IMR-90 (cell line): ENCODE data around the gene PPP1R10. TPM values are rescaled to one million over a fixed set of nuclear protein-coding genes. Genes with fewer than 3 reads are reported as not detected.

Source experiments
- ATAC-seq: fragments of 200-7000 bp; cut with Tn5 transposase; 2 replicates; pipeline ENCODE4 v1.9.1; 2020; ENCODE audit warnings: low read depth, mild to moderate bottlenecking, moderate library complexity
- BruUV-seq: library from RNA; stranded (reverse); fragments of 400-500 nt; replicated peaks from 2 replicates; lab custom pipeline; 2021; lab: Mats Ljungman, UMichigan
- CTCF ChIA-PET: fragments of 300-600 bp; formaldehyde crosslinking; extraction: SDS; loops from one replicate; lab custom pipeline; 2021; ENCODE audit warnings: antibody characterized with exemption; lab: Yijun Ruan, JAX
- POLR2A ChIA-PET: fragments of 300-600 bp; sonication (Branson Sonifier 250); formaldehyde crosslinking; loops from one replicate; lab custom pipeline; 2022; ENCODE audit warnings: antibody characterized with exemption; ENCODE audit not compliant: unreplicated experiment; lab: Charles Lee
- DNase-seq: peaks from one replicate; pipeline ENCODE4 v3.0.0; 2013
- H2AFZ ChIP-seq: replicated peaks from 2 replicates; pipeline ENCODE3; 2013; ENCODE audit warnings: low read length, mild to moderate bottlenecking; ENCODE audit not compliant: poor library complexity
- H2AK5ac ChIP-seq: 2 replicates; pipeline ENCODE4 v1.6.1; 2013; ENCODE audit warnings: low read depth, low read length, inconsistent platforms
- H2AK9ac ChIP-seq: replicated peaks from 2 replicates; pipeline ENCODE3; 2013; ENCODE audit warnings: mild to moderate bottlenecking, low read depth, low read length, moderate library complexity; ENCODE audit not compliant: poor library complexity
- H2BK120ac ChIP-seq: 2 replicates; pipeline ENCODE4 v1.6.1; 2013; ENCODE audit warnings: low read depth, low read length, inconsistent platforms
- H2BK15ac ChIP-seq: 3 replicates; pipeline ENCODE4 v1.6.1; 2013; ENCODE audit warnings: low read depth, low read length, inconsistent platforms
- H2BK20ac ChIP-seq: 2 replicates; pipeline ENCODE4 v1.6.1; 2013; ENCODE audit warnings: low read depth, mild to moderate bottlenecking, inconsistent platforms, low read length, moderate library complexity
- H2BK5ac ChIP-seq: 2 replicates; pipeline ENCODE4 v1.6.1; 2013; ENCODE audit warnings: mild to moderate bottlenecking, low read depth, low read length, inconsistent platforms; ENCODE audit not compliant: poor library complexity, severe bottlenecking
- H3K14ac ChIP-seq: replicated peaks from 2 replicates; pipeline ENCODE4 v1.6.1; 2013; ENCODE audit warnings: low read depth, low read length, inconsistent platforms
- H3K18ac ChIP-seq: 2 replicates; pipeline ENCODE4 v1.6.1; 2013; ENCODE audit warnings: low read depth, low read length, control low read depth
- H3K23ac ChIP-seq: 2 replicates; pipeline ENCODE4 v1.6.1; 2013; ENCODE audit warnings: low read depth, low read length, inconsistent platforms
- H3K27ac ChIP-seq: 2 replicates; pipeline ENCODE4 v1.5.1; 2013; ENCODE audit warnings: mild to moderate bottlenecking, control low read depth, low read length; ENCODE audit not compliant: insufficient read depth
- H3K27me3 ChIP-seq: 2 replicates; pipeline ENCODE4 v1.6.1; 2013; ENCODE audit warnings: low read length; ENCODE audit not compliant: control insufficient read depth, insufficient read depth
- H3K36me3 ChIP-seq: 2 replicates; pipeline ENCODE4 v1.6.1; 2013; ENCODE audit warnings: low read length, mixed read lengths; ENCODE audit not compliant: control insufficient read depth, insufficient read depth
- H3K4ac ChIP-seq: 2 replicates; pipeline ENCODE4 v1.6.1; 2013; ENCODE audit warnings: low read depth, low read length, inconsistent platforms
- H3K4me1 ChIP-seq: 2 replicates; pipeline ENCODE4 v1.6.1; 2013; ENCODE audit warnings: low read length, mixed read lengths; ENCODE audit not compliant: control insufficient read depth, insufficient read depth
- H3K4me2 ChIP-seq: 2 replicates; pipeline ENCODE4 v1.6.1; 2013; ENCODE audit warnings: low read depth, mild to moderate bottlenecking, control low read depth, low read length, moderate library complexity
- H3K4me3 ChIP-seq: 2 replicates; pipeline ENCODE4 v1.5.1; 2013; ENCODE audit warnings: low read depth, mild to moderate bottlenecking, control low read depth, low read length, moderate library complexity; ENCODE audit not compliant: insufficient read depth
- H3K56ac ChIP-seq: 2 replicates; pipeline ENCODE4 v1.6.1; 2013; ENCODE audit warnings: low read length, inconsistent platforms; ENCODE audit not compliant: insufficient read depth; ENCODE audit errors: extremely low read depth
- H3K79me1 ChIP-seq, 2 experiments: 2 replicates each; pipeline ENCODE4 v1.6.1; 2013; ENCODE audit warnings: low read length in 2 of 2, inconsistent platforms in 1 of 2, low read depth in 1 of 2
- H3K9ac ChIP-seq: 2 replicates; pipeline ENCODE4 v1.6.1; 2013; ENCODE audit warnings: low read depth, low read length, control low read depth
- H3K9me1 ChIP-seq: 2 replicates; pipeline ENCODE4 v1.6.1; 2013; ENCODE audit warnings: low read length, inconsistent platforms; ENCODE audit not compliant: insufficient read depth
- H3K9me3 ChIP-seq: 2 replicates; pipeline ENCODE4 v1.6.1; 2013; ENCODE audit warnings: low read length; ENCODE audit not compliant: control insufficient read depth, insufficient read depth
- H4K20me1 ChIP-seq: 2 replicates; pipeline ENCODE4 v1.6.1; 2013; ENCODE audit warnings: low read length, inconsistent platforms; ENCODE audit not compliant: insufficient read depth
- H4K5ac ChIP-seq: 2 replicates; pipeline ENCODE4 v1.6.1; 2013; ENCODE audit warnings: mild to moderate bottlenecking, low read depth, low read length, control low read depth
- H4K8ac ChIP-seq, 2 experiments: 2 replicates each; pipeline ENCODE4 v1.6.1; 2013; ENCODE audit warnings: low read depth in 2 of 2, low read length in 2 of 2, control low read depth in 1 of 2, inconsistent platforms in 1 of 2
- H4K91ac ChIP-seq: 2 replicates; pipeline ENCODE4 v1.6.1; 2013; ENCODE audit warnings: low read depth, low read length, inconsistent platforms; ENCODE audit not compliant: insufficient read depth
- BHLHE40 ChIP-seq: fragments of 150-350 bp; IDR thresholded peaks from 2 replicates; pipeline ENCODE4 v1.6.1; 2016; ENCODE audit warnings: mild to moderate bottlenecking, low read depth, low read length
- CTCF ChIP-seq: conservative IDR thresholded peaks from 2 replicates; pipeline ENCODE4 v1.5.1; 2012; ENCODE audit warnings: mild to moderate bottlenecking, low read depth, low read length, improper control_type of control experiment
- ELK1 ChIP-seq: fragments of 150-350 bp; IDR thresholded peaks from 2 replicates; pipeline ENCODE4 v1.6.1; 2016; ENCODE audit warnings: low read depth, mild to moderate bottlenecking, low read length, moderate library complexity, borderline replicate concordance
- MAFK ChIP-seq: IDR thresholded peaks from 2 replicates; pipeline ENCODE4 v1.6.1; 2012; ENCODE audit warnings: low read depth, low read length, improper control_type of control experiment
- MAZ ChIP-seq: IDR thresholded peaks from 2 replicates; pipeline ENCODE4 v1.6.1; 2012; ENCODE audit warnings: low read depth, mild to moderate bottlenecking, low read length, improper control_type of control experiment, moderate library complexity, borderline replicate concordance
- POLR2A ChIP-seq: IDR thresholded peaks from 2 replicates; pipeline ENCODE4 v1.6.1; 2012; ENCODE audit warnings: mild to moderate bottlenecking, low read depth, low read length
- RCOR1 ChIP-seq: IDR thresholded peaks from 2 replicates; pipeline ENCODE4 v1.6.1; 2012; ENCODE audit warnings: mild to moderate bottlenecking, low read length, improper control_type of control experiment; ENCODE audit not compliant: insufficient replicate concordance
- RFX5 ChIP-seq: IDR thresholded peaks from 2 replicates; pipeline ENCODE4 v1.8.0; 2012; ENCODE audit warnings: low read depth, mild to moderate bottlenecking, low read length, moderate library complexity
- SMC3 ChIP-seq: fragments of 150-350 bp; IDR thresholded peaks from 2 replicates; pipeline ENCODE4 v1.6.1; 2016; ENCODE audit warnings: low read depth, mild to moderate bottlenecking, antibody characterized with exemption, low read length, moderate library complexity
- WGBS, 2 experiments: methylation state at CpG; one replicate each; pipeline versions ENCODE4 v1.1.5 to v1.1.7; 2013; ENCODE audit warnings: missing lambda C conversion rate in 2 of 2; ENCODE audit not compliant: insufficient read length in 1 of 2; ENCODE audit errors: extremely low coverage in 2 of 2; 5-methylcytosine and 5-hydroxymethylcytosine counted together
- dilution Hi-C: fragments of 300-500 bp; cut with HindIII; formaldehyde crosslinking; loops from one replicate; pipeline ENCODE4 v1.14.3; 2018; ENCODE audit warnings: low sequenced_read_pairs; ENCODE audit not compliant: unreplicated experiment
- in situ Hi-C: fragments of 300-500 bp; cut with MboI; formaldehyde crosslinking; loops from 3 replicates; pipeline ENCODE4 v1.14.3; 2019; ENCODE audit warnings: low sequenced_read_pairs, inconsistent platforms, mixed read lengths
- intact Hi-C: fragments of 100-400 bp; cut with micrococcal nuclease; formaldehyde crosslinking; loops from 2 replicates; pipeline ENCODE4 v1.10.0; 2022
- polyA plus RNA-seq, 3 experiments: library from polyadenylated mRNA; depleted of rRNA; stranded (reverse); fragments of >200 nt; gene quantifications; 2 replicates each; pipeline ENCODE4 v1.2.3, GENCODE V29; 2012; ENCODE audit warnings: low replicate concordance in 1 of 3
- total RNA-seq: library from RNA; depleted of rRNA; stranded (reverse); fragments of >200 nt; gene quantifications from 2 replicates; pipeline ENCODE4 v1.2.3, GENCODE V29; 2012

The PPP1R10 gene
- total and polyA plus RNA-seq, 2 of the 4 experiments (the other 2 are of a cell fraction): 18.8 to 21.2 TPM

GRCh38 chr6:30644769-30645168 is 27.7 kb upstream of the PPP1R10 start:
- peaks cover 18 to 38% of the 10 kb centered on the region in 2 experiments; a peak in 3 of 4 replicates for H3K79me1 ChIP-seq
- ATAC-seq (no peak), DNase-seq (no peak)
- intact Hi-C loops (no loop called here), in situ Hi-C loops (no loop called here), dilution Hi-C loops (no loop called here)
- H3K36me3 ChIP-seq: peaks cover 35% of the 10 kb centered on the region
- H3K9me3 ChIP-seq: no peaks in the 10 kb centered on the region
- no peaks in the 10 kb centered on the region for H3K4me1 ChIP-seq
- H2AFZ ChIP-seq: no peak overlapping the region
- H2BK120ac ChIP-seq: no peak overlapping the region
- no peaks in the 10 kb centered on the region for H3K27me3 ChIP-seq
- no peak overlapping the region for H3K4me3 ChIP-seq
- no peak overlapping the region for H4K5ac ChIP-seq
- no peak overlapping the region for H3K23ac ChIP-seq
- no peak overlapping the region for H3K18ac ChIP-seq
- H2AK5ac ChIP-seq: no peak overlapping the region
- ChIA-PET POLR2A (no interaction called here), CTCF (no interaction called here)
- no peak for TF ChIP-seq RFX5
- TF ChIP-seq MAFK: no peak
- TF ChIP-seq CTCF: no peak
- TF ChIP-seq BHLHE40: no peak
- no peak for TF ChIP-seq MAZ
- TF ChIP-seq SMC3: no peak
- no peak for TF ChIP-seq RCOR1
- TF ChIP-seq POLR2A: no peak
- no peak for TF ChIP-seq ELK1
- no peak overlapping the region for H2BK5ac ChIP-seq
- WGBS, 2 experiments: 82% methylated on average over 4 of the region's 5 CpGs; no CpG with 5 or more reads in 1 of the 2 experiments
- H3K9ac ChIP-seq: no peak overlapping the region
- no peaks in the 10 kb centered on the region; the same call in 1 of the 2 replicates for H3K9me1 ChIP-seq
- no peak overlapping the region for H3K4ac ChIP-seq
- H4K8ac ChIP-seq: no peak overlapping the region
- H4K20me1 ChIP-seq: peaks cover 4% of the 10 kb centered on the region; the same call in 1 of the 2 replicates
- H3K14ac ChIP-seq: no peak overlapping the region
- H3K4me2 ChIP-seq: no peak overlapping the region
- no peak overlapping the region for H3K27ac ChIP-seq
- H2BK20ac ChIP-seq: no peak overlapping the region
- no peak overlapping the region for H3K56ac ChIP-seq
- no TSS peak for BruUV-seq
- H4K91ac ChIP-seq: no peak overlapping the region
- no peak overlapping the region for H2AK9ac ChIP-seq
- H2BK15ac ChIP-seq: no peak overlapping the region
